Mucosa of gallbladder (tissue), 1 donor: ENCODE results near the gene HOXB5. TPM values are rescaled to one million over a fixed set of nuclear protein-coding genes. Genes with fewer than 3 reads are reported as not detected.

Experiments
- DNase-seq: peaks from one replicate; pipeline ENCODE4 v3.0.0-alpha.2; 2020; ENCODE audit warnings: low spot score
- total RNA-seq: library from RNA; stranded (reverse); gene quantifications from one replicate; pipeline ENCODE4 v1.2.1, GENCODE V29; 2021
- donor health status: DM: no; HTN: no; CAD: no.

HOXB5 gene
- total RNA-seq, 1 donor from 2014 or later: 0.49 TPM

DNA sequence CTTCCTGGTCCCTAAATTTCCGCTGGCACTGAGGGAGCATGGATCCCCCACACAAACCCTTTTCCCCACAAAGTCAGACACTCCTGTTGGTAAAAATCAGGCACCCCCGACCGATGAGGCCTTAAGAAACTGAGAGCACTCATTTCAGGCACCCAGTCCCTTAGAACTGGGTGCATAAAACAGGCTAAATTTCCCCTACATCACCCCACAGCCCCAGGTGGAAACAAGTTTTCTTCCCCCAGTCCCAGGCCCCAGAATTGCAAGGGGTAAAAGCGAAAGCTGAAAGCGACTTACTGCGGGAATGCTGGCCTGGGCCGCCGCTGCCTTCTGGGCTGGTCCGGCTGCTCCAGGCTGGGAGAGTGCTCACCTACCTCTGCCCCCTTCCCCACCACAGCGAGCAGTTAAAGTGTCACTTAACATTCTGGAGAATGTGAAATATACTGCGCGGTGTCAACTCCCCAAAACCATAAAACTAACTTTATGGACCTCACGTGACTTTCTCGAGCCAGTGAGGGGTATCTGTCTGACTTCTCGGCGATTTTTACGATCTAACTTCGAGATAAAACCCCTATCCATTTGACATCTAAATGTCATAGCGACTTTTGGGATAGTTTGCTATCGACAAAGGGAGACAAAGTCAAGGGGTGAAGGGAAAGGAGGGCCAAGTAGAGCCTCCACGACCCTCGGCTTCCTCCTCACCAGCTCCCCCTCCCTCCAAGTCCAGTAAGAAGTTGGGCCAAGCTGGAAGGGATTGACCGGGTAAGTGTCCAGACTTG lies 3.6 kb downstream of the HOXB5 start, which contains the start of gene HOXB3:
TSS of gene HOXB3 (minus strand) at position 411 of the 776 bp plus-strand sequence. CDS start 37,767 bp downstream, outside the sequence.
- DNase-seq: no peak

- DNase-seq: no peak
Measured at GRCh38 chr17:48589060-48589830, 4.3 kb downstream of the HOXB5 start.

DNA sequence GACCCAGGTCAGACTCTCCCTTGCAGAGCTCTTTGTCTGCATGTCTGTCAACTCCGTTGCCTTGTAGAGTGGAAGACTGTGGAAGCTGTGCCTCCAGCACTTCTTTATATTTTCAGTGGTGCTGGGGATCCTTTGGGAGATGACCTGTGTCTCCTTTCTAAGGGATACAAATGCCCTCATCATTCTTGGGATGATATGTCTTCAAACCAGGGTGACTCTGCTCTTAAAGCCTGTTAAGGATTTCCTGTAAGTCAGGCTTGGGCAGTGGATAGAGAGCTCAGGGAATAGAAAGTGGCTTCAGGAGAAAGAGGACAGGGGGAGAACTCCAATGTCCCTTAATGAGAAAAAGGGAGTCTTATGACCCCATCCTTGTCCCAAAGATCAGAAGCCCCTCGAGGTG lies 5.1 kb downstream of the HOXB5 start:
- DNase-seq: no peak

- no peak for DNase-seq
Measured at GRCh38 chr17:48588074-48588415, 5.5 kb downstream of the HOXB5 start.

GRCh38 chr17:48587276-48588073 lies 6.1 kb downstream of the HOXB5 start:
- no peak for DNase-seq

DNA sequence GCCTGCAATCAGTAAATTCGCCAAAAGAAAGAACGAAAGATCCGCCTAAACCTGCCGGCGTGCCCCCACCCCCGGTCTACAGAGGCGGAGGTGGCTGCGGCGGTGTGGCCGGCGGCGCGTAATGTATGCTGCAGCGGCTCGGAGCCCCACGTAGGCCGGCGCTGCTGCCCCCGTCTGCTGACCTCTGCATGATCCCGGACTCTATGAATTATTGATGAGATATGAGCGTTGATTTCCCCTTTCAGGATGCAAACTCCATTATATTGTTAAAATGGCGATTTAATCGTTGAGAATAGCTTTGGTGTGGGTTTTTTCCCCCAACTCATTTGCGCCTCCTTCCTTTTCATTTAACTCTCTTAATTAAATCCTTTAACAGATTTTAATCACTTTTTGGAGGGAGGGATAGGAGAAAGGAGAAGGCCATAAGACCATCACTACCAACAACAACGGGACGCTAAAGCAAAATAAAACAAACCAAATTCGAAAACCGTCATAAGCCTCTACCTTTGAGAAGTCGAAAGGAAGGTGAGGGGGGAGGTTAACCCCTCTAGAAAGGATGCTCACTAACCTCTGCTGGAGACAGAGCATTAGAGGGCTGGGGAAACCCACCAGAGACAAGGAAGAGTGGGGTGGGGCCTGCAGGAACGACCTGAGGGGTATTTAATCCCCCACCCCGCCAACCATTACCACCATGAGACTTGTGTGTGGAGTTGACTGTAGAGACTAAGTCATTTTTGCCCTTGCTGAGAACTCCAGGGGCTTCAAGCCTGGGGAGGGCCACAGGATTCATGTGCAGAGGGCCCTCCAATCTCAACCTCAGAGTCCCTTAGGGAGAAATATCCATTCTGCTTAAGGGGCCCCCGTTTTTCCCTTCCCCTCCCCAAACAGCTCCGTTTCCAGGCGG lies 7.0 kb downstream of the HOXB5 start:
- no peak for DNase-seq

DNA sequence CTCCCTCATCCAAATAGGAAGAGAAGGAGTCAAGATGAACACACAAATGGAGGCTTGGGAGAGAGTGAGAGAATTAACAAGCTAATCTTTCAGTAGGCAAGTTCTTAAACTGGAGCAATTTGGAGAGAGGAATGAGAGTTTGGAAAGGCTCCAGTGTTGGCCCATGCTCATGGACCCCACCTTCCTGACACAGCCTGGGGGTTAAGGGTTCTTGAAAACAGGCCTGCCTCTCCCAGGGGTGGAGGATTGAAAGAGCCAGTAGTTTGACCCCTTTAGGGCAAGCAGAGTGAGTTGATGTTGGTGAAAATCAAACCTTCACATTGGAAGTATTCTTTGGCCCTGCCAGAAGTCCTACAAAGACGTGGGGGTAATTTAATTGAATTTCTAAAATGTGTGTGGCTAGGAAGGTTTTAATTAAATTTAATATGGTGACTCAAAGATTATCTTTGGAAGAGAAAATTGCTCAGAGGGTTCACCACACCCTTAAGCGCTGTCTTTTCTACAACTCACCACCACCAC lies 9.3 kb downstream of the HOXB5 start:
- no peak for DNase-seq

- no peak for DNase-seq
Measured at GRCh38 chr17:48583708-48584222, 9.8 kb downstream of the HOXB5 start.

GRCh38 chr17:48582750-48583069 lies 10.9 kb downstream of the HOXB5 start:
- no peak for DNase-seq

GRCh38 chr17:48579760-48580554 lies 13.6 kb downstream of the HOXB5 start:
- DNase-seq: no peak

DNA sequence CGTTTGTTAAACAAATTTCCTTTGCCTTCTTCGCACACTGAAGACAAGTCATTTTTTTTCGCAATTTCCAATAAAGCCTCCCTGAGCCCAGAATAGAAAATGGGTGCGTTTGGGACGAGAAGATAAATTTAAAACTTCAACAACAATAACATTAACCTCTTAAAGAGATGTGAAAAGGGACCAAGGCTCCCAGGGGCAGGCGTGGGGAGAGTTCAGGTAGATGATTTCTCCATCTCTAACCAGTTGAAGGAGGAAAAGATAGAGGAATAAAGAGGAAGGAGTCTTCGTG lies 14.2 kb downstream of the HOXB5 start:
- DNase-seq: no peak

DNA sequence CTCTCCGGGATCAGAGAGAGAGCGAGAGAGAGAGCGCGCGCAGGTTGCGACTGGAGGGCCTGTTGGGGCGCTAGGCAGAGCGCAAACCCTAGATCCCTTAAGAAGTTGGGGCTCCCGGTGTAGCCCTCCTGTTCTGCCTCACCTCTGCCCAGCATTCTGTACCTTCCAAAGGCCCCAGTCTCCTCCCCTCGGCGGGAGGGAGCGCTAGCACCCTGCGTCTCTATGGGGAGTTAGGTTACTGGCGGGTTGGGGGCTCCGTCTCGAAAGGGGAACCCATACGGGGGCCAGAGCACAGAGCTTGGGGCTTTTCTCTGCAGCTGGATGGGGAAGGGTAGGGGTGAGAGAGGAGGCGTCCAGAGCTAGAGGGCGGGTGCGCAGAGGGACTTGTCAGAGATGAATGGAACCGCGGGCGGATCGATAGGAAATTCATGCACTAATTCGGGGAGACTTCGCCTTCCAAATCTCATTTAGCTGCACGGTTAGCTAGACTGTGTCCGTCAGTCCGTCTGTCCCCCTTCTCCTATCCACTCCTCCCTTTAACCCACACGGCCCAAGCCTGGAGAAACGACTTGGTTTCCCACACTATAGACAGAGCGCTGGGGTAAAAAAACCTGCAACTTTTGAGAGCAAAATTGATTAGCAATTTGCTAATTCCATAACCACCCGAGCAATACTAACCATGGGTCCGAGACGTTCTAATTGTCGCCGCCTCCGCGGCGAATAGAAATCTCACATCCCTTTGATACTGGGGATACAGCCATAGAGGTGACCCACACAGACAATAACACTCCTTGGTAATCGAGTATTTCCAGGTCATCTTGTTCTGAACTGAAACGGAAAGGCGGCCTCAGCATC lies 14.7 kb downstream of the HOXB5 start:
- DNase-seq: no peak

GRCh38 chr17:48577946-48578615 lies 15.5 kb downstream of the HOXB5 start, which contains the start of gene HOXB4:
TSS of gene HOXB4 (minus strand) at chr17:48578350. CDS start at chr17:48578319, 31 bp downstream.
- peak; percentile 78 for DNase-seq

GRCh38 chr17:48577330-48577945 lies 16.1 kb downstream of the HOXB5 start:
- no peak for DNase-seq

DNA sequence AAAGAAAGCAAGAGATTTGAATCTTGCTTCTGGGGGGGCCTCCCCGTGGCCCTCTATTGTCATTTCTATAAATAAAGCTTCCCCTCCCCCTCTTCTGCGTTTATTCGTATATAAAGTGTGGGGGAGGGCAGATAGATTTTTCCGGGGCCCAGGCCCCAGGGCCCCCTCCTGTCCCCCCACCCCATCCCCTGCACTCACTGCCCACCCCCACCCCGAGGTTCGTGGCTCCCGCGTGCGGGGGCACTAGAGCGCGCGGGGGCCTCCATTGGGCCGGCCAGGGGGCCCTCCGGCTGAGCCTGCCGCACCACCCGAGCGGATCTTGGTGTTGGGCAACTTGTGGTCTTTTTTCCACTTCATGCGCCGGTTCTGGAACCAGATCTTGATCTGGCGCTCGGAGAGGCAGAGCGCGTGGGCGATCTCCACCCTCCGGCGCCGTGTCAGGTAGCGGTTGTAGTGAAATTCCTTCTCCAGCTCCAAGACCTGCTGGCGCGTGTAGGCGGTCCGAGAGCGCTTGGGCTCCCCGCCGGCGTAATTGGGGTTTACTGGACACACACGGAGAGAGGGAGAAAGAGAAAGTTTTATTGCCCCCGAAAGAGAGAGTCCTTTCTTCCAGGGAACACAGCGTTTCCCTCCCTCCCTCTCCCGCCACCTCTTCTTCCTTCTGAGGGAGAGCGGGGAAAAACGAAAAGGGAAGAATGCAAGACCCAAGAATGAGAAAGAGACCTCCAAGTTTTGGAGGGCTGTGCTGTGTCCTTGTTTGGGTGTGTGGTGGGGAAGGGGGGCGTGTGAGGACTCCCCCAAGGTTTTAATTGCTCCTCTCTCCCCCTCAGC lies 16.9 kb downstream of the HOXB5 start:
- no peak for DNase-seq

DNA sequence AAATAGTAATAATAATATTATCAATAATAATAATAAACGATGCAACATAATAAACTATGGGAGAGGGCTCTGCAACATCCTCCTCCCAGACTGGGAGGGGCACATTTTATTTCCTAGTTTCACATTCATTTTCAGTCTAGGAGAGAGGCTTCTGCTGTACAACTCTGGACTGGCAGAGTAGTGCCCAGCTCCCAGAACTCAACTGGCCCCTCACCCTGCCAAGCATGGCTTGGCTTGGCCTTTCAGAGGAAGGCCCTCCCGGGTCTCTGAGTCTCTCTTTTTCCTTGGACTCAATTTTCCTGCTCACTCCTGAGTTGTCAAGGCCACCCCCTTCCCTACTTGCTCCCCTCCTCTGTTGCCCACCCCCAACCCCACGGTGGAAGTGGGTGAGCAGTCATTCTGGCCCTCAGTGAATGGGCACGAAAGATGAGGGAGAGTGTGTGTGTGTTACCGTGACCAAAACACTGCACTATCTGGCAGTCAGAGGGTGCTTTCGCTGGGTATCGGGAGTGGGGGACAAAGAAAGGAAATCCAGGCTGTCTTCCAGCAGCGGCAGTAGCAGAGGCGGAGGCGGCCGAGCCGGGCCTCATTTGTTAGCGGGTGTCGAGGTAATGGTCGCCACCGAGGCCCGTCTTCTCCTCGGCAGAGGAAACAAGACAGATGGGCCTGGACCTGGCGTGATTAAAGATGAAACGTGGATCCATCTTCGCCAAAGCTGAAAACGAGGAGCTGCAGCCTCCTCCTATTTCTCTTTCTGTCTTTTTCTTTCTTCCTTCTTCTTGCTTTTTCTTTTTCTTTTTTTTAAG lies 17.7 kb downstream of the HOXB5 start:
- DNase-seq: no peak
